HG03196 (cell line): Measurements from ENCODE around the gene PPP2R2D.
A peak's percentile ranks its signal among the peaks of the same experiment; 100 is the strongest.
"Not testable (repeated sequence)": the region's sequence is repeated elsewhere in the genome, so short reads cannot be mapped to it uniquely, and the experiment has no call there.

Source experiments
- ATAC-seq: cut with Tn5 transposase; IDR thresholded peaks from one replicate; pipeline ENCODE4 v1.9.1; 2021; ENCODE audit not compliant: unreplicated experiment

Gene PPP2R2D

DNA sequence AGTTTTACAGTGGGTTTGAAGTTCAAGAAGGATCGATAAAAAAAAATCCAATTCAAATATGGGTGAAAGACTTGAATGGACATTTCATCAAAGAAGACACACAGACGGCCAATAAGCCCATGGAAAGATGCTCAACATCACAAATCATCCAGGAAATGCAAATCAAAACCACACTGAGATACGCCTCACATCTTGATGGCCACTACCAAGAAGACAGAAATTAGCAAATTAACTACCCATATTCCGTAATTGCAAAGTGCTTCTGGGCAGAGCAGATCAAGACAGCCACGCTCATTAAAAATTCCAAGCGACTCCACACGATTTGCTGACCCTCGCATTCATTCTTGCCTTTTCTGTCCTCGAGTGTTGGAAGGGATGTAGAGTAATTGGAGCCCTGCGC is 34.1 kb upstream of the PPP2R2D start:
- no peak for ATAC-seq

DNA sequence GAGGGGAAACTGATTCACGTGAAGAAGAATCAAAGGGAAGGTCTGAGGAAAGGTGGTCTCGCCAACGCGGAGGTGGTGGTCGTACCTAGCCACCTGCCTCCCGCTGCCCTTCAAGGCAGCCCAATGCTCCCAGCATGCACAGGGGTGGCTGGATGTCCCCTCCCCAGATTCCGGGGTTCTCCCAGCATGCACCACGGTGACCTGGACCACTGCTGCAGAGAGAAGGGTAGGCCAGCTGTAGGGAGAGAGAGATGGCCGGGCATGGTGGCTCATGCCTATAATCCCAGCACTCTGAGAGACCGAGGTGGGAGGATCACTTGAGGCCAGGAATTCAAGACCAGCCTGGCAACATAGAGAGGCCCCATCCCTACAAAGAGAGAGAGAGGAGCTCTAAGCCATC is 32.4 kb upstream of the PPP2R2D start:
- no peak for ATAC-seq

DNA sequence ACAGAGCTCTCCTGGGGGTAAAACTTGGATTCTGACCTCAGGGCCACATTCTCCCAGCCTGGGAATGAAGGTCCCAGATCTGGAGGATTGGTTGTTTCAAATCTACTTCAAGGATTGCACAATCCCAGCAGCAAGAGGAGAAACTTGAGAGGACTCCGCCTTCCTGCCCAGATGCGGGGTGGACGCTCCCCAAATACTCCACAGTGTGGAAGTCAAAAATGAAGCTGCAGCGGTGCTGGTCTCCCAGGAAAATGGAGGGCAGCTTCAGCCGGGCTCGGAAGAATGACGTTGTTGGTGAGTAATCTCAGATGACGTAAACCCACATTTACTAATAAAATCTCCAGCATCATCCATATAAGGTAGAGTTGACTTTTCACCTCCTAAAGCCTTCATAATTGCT is 31.5 kb upstream of the PPP2R2D start:
- no peak for ATAC-seq

DNA sequence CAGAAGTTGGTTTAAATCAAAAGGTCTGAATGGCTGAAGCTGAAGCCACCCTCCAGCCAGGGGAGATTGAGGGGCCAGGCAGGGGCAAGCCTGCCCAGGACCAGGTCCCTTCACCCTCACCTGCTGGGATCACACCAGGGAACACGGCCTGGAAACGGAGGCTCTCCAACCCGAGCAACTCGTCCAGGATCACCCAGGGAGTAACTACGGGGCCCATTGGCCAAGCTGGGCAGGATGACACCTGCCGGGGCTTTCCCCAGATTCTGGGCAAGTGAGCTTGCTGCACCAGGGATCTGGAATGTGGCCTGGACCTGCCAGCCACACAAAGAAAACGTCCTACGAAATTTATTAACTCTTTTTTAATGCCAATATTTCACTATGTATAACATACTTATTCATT is 30.4 kb upstream of the PPP2R2D start:
- no peak for ATAC-seq

DNA sequence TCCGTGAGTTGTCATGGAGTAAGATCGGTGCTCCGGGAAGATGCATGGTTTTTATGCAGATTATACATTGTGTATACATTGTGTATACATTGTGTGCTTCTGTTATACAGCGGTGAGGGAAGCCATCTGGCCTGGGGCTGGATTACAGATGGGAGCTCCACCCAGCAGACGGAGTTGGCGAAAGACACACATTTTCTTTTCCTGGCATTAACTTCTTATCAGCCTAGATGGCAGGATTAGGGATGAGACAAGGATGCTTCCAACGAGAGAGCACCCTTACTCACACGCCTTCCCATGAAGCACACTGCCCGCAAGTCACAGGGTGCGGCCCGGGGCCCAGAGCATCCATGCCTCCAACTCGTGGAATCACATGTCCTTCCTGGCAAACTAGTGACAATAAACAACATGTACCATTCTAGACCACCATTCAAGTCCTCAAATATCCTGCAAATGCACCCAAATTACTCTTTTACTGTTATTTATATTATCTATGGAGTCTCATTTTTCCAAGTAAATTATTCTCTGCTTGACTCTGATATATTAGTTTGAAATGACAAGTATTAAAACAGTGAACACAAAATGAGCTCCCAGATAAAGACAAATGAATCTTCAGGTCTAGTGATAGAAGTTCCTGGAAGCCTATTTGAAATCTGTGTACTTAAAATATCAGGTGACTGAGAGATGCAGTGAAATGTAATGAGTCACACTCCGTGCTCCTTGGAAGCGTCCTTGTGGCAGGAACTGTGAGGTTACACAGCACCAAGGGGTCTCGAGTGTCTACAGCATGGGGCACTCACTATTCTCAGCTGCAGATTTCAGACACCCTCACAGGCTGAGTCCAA is 29.8 kb upstream of the PPP2R2D start:
- no peak for ATAC-seq

DNA sequence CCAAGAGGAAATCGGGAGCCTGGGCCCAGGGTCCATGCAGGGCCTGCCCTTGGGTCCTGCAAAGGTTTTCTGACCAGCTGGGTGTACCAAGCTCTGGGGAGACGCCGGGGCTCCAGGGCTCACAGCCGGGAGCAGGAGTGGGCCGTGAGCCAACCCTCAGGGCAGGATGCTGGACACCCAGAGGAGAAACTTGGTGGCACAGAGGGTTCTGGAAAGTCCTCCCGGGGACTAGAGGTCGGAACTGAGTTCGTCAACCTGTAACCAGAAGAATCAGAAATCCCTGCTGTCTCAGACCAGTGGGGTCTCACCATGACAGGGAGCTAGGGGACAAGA is 29.2 kb upstream of the PPP2R2D start:
- ATAC-seq: no peak

DNA sequence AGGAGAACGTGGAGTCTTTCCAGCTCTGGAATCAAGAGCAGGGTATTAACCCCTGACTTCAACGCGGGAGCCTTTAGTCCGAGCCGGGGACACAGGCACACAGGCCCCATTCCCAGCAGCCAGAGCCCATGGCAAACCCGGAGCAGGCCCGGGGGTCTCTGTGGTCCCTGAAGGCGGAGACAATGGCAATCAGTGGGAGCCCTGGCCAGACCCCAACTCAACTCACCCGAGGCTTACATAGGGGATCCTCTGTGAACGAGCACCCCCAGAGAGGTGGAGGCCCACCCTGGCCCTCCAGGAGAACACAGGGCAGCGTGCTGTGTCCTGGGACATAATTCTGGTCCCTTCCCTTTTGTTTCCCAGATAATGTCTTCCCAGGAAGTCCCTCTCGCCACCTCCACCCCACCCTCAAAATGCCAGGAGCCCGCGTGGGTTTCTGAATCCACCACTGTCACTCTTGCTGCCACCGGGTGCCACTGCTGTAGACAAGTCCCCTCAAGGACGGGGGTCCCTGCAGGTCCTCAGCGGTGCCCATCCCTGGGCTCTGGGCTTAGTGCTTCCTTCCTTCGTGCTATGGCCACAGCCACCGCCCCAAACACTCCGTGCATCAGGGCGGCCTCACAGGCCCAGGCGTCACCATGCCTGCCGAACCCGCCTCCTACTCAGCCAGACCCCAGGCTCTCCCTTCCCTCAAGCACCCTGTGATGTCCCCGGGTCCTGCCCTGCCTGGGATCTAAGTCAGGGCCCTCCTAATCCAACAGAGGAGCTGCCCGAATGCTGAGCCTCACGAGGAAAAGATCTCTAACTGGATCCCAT is 28.6 kb upstream of the PPP2R2D start:
- no peak for ATAC-seq

DNA sequence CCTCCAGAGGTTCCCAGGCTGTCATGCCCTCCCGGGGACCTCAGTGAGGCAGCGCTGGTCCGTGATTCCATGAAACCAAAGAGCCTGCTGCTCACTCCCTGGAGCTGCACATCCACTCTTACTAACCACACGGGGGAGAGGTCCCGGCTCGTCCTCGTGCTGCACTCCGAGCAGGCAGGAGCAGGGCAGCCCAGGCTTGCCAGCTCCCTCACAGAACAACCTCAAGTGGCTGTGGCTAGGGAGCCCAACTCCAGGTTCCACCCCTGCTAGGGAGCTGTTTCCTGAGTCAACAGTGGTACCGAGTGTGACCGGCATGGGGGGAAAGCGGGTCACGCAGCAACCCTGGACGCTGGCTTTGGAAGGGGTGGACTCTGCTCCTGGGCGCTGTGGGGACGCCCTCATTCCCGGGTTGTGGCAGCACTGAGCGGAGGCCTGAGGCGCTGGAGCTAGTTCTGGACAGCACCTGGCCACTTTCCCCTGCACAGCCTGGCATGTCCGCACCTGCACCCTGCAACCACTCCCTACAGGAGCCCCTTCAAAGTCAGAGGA is 27.9 kb upstream of the PPP2R2D start:
- no peak for ATAC-seq

DNA sequence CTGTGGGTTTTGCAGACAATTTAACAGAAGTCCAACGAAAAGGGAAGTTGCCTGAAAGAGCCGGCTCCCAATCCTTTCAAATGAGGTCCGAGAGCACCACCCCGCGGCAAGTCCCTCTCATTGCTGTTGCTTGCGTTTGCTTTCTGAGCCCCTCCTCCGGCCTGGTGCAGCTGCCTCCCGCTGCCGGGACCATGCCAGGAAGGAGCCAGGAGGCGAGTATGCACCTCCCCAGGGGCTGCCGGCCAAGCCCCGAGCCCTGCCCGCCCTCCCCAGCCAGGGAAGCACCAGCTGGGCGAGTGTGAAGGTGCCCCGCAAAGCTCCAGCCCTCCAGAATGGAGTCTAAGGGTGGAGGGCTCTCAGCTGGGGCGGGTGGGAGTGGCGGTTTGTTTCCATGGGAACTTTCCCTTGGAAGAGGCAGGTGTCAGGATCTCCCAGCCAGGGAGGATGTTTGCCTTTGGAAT is 25.8 kb upstream of the PPP2R2D start:
- no peak for ATAC-seq

DNA sequence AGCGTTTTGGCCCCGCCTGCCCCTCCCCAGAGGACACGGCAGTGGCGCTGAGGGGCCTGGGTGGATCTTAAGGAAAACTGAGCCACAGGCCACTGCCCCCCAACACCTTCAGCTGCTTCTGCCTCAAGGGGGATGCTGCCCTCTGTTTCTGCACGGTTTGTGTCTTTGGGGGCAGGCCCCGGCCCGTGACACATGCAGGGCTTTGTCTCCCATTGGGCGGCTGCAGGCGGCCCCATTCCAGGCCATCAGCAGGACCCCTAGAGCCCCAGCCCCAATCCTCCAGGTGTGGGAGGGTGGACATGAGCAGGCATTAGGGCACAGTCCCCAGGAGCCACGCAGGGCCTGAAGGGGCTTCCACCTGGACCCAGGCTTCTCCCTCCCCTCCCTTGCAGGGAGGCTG is 25.3 kb upstream of the PPP2R2D start:
- ATAC-seq: no peak

DNA sequence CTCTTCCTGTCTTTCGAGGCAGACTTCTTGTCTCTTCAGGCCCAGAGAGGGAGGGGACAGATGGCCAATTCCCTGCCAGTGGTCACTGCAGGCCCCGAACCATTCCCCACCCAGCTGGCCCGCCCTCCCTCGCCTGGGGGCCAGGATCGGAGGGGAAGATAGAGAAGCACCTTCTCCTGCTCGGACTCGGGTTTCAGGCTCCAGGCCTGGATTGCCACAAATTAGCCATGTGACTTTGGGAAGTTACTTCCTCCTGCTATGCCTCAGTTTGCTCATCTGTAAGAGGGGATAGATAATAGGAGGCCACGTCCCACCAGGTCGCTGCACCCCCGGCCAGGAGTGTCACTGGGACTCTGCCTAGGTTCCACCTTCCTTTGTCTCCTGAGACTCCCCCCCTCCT is 24.8 kb upstream of the PPP2R2D start:
- no peak for ATAC-seq

DNA sequence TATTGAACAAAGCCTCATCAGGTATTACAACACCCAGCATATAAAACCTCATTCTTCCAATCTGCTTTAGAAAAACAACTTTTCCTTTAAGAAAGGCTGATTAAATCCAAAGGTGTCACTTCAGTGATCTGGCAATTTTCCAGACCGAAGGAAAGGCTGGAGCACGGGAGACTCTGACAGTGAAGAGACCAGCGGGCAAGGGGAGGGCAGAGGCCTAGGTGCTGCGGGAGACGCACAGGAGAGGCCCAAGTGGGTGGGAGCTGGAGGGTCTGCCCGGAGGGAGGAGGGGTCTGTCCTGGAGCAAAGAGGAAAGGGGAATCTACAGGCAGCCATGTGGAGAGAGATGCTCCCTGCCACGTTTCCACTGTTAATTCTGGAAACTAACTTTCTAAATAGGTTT is 24.3 kb upstream of the PPP2R2D start:
- no peak for ATAC-seq

DNA sequence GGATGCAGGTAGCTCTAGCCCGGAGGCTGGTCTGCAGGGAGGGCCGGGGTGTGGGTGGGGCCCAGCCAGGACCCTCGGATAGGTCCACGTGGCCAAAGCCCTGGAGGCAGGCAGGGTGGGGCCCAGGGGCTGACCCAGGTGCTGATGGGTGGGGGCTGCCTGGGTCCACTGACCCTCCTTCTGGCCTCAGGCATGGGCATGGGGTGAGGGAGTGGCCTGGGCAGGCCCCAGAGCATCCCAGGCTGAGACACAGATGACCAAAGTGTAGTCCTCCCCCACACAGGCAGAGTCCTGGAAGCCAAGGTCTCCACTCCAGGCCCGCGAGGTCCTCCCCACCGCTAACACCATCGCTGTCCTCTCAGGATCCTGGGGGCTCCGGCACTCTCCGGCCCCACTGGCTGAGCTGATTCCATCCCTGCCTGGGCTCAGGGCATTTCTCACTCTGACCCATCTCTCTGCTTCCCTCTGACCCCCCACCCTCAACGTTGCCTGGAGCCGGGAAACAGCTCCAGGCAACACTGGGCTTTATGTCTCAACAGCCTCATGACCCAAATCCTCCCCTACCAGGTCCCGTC is 20.7 kb upstream of the PPP2R2D start:
- ATAC-seq: no peak

DNA sequence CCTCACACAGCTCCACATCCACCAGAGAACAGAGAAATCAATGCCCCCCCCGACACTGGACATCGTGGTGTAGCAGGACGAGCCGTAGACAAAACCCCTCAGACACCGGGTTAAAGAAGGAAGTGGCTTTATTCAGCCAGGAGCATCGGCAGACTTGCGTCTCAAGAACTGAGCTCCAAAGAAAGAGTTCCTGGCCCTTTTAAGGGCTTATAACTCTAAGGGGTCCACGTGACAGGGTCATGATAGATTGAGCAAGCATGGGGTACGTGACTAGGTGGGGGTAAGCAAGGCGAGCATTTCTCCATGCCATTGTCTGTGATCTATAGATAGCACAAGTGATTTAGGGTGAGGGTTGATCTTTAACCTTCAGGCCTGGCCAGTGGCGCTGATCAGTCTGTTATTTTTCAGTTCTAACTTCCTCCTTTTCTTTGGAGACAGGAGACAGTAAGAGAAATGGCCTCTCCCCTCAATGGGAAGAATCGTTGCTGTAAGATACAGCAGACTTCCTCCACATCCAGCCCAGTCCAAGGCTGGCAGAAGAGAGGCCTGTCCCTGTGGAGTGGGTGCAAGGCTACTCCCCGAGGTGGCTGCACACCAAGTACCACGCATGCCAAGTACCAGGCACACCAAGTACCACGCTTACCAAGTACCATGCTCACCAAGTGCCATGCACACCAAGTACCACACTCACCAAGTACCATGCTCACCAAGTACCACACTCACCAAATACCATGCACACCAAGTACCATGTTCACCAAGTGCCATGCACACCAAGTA is 19.5 kb upstream of the PPP2R2D start:
- no peak for ATAC-seq

DNA sequence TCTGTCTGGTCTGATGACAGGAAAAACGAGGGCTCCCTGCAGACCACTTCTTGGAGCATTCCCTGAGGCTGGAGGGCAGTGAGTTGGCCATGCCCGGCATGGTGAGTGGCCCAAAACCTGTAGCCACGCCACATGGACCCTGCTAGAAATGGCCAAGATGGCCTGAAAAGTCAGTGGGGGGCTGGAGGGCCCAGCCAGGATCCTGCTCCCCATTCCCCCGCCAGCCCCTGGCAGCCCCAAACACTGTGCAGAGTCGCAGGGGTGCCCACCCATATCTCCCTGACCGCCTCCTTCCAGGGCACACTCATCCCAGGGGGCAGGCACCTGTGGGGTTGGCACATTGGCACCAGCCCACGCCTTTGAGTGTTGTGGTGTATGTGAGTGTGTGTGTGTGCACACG is 18.7 kb upstream of the PPP2R2D start:
- ATAC-seq: no peak

DNA sequence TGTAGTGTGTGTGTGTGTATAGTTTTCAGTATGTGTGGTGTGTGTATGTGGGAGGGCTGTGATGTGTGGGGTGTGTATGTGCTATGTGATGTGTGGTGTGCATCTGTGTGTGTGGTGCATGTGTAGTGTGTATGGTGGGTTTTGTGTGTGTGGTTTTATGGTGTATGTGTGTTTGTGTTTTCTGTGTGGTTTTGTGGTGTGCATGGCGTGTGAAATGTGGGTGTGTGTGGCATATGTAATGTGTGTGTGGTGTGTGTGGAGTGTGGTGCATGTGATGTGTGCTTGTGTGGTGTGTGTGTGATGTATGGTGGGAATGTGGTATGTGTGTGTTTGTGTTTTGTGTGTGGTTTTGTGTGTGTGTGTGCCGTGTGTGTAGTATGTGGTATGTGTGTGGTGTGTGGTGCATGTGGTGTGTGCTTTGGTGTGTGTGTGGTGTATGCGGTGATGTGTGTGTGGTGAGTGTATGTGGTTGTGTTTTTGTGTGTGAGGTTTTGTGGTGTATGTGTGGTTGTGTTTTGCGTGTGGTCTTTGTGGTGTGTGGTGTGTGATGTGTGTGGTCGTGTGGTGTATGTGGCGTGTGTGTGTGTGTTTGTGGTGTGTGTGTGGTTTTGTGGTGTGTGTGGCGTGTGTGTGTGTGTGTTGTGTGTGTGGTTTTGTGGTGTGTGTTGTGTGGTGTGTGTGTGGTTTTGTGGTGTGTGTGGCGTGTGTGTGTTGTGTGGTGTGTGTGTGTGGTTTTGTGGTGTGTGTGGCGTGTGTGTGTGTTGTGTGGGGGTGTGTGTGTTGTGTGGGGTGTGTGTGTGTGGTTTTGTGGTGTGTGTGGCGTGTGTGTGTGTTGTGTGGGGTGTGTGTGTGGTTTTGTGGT is 18.0 kb upstream of the PPP2R2D start:
- no peak for ATAC-seq

DNA sequence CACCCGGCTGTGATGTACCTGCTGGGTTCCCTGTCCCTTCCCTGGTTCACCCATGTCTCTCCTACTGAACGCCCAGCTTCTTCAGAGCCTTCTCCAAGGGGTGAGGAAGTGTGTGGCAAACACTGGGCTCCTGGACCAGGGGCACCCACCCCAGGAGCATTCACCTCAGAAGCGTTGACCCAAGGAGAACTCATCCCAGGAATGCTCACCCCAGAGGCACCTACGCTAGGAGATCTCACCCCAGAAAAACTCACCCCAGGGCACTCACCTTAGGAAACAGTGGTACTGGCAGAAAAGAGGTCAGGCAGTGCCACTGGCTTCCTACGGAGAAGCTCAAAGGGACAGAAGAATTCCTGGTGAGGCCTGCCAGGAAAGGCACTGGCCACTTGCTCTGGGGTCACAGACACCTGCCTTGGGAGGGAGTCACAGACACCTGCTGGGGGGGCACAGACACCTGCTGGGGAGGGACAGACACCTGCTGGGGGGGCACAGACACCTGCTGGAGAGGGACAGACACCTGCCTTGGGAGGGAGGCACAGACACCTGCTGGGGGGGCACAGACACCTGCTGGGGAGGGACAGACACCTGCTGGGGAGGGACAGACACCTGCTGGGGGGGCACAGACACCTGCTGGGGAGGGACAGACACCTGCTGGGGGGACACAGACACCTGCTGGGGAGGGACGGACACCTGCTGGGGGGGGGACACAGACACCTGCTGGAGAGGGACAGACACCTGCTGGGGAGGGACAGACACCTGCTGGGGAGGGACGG is 17.0 kb upstream of the PPP2R2D start:
- not testable (repeated sequence) for ATAC-seq

DNA sequence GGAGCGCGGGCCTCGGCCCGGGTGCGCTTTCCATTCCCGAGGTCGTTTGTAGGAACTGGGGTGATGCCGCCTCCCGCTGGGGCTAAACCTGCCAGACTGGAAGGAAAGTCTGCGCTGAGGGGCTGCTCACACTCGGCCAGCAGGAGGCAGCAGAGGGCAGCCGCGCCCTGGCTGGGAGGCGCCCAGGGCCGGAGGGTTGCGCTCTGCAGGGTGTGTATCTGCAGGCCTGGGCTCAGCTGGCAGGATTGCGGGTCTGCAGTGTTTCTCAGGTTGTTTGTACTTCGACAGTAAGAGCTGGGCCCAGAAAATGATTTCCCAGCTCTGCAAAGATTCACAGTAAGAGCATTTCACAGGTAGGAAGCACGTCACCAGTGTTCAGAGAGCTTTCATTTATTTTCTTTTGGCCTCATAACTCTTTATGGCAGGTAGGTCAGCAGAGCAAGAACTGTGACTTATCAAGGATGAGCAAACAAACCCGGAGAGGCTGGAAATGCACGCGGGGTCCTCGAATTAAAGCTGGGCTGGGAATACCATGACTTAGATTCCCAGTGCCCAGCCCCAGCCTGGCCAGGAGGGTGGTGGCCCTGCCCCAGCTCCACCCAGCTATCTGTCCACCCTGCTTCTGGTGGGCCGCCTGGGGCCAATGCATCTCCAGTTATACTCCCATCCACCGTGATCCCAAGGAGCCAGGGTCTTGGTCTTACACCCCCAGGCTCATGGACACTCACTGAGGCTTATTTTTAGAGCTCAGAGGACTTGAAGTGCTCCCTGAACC is 15.2 kb upstream of the PPP2R2D start:
- ATAC-seq: peak; percentile 96

DNA sequence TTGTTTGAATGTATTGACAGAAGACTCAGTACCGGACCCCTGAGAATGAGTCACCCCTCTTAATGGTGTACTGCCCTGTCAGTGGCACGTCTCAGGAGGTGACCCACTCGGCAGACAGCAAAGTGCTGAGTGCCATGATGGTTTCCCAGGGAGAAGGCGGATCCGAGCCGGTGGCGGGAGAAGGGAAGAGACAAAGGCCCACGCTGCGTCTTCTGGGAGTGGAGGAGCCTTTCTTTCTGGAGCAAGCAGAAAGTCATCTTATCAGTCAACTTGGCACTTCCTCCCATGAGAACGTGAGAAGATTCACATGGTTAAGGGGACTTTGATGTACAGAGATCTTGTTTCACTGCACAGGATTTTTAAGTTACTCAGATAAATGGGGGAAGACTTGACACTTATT is 14.6 kb upstream of the PPP2R2D start:
- no peak for ATAC-seq
